SK-N-SH treated with all-trans-retinoic acid at 6 μM for 48 hours (cell line): ENCODE results near the gene DNAAF1.

Experiments used
- ATAC-seq: fragments of 200-7000 bp; cut with Tn5 transposase; 3 replicates; pipeline ENCODE4 v1.9.1; 2020; ENCODE audit warnings: mild to moderate bottlenecking, moderate library complexity
- BACH2 ChIP-seq: fragments of 250-450 bp; sonication (Bioruptor Pico); IDR thresholded peaks from 2 replicates; pipeline ENCODE4 v1.9.0; 2021; ENCODE audit warnings: mild to moderate bottlenecking, borderline replicate concordance
- CREB5 ChIP-seq: fragments of 250-450 bp; sonication (Bioruptor Pico); IDR thresholded peaks from 2 replicates; pipeline ENCODE4 v1.5.1; 2020; ENCODE audit warnings: low read depth, mild to moderate bottlenecking, moderate library complexity
- CSDC2 ChIP-seq: fragments of 250-450 bp; sonication (Bioruptor Pico); IDR thresholded peaks from 2 replicates; pipeline ENCODE4 v1.5.0; 2020; ENCODE audit warnings: mild to moderate bottlenecking, moderate library complexity
- CSRNP3 ChIP-seq: fragments of 250-450 bp; sonication (Bioruptor Pico); IDR thresholded peaks from 2 replicates; pipeline ENCODE4 v1.5.1; 2021; ENCODE audit warnings: mild to moderate bottlenecking, moderate library complexity
- ESRRG ChIP-seq: fragments of 250-450 bp; sonication (Bioruptor Pico); IDR thresholded peaks from 2 replicates; pipeline ENCODE4 v1.6.1; 2021; ENCODE audit warnings: mild to moderate bottlenecking
- GLIS3 ChIP-seq: fragments of 250-450 bp; sonication (Bioruptor Pico); IDR thresholded peaks from 2 replicates; pipeline ENCODE4 v1.5.0; 2020; ENCODE audit warnings: mild to moderate bottlenecking, moderate library complexity
- ISL1 ChIP-seq: fragments of 250-450 bp; sonication (Bioruptor Pico); IDR thresholded peaks from 2 replicates; pipeline ENCODE4 v2.1.2; 2022; ENCODE audit warnings: mild to moderate bottlenecking, moderate library complexity
- OSR1 ChIP-seq: fragments of 250-450 bp; sonication (Bioruptor Pico); IDR thresholded peaks from 2 replicates; pipeline ENCODE4 v1.8.0; 2022; ENCODE audit warnings: moderate library complexity, mild to moderate bottlenecking, inconsistent platforms
- PATZ1 ChIP-seq: fragments of 250-450 bp; sonication (Bioruptor Pico); IDR thresholded peaks from 2 replicates; pipeline ENCODE4 v1.8.0; 2020; ENCODE audit warnings: mild to moderate bottlenecking, moderate library complexity, borderline replicate concordance
- POU6F1 ChIP-seq: fragments of 250-450 bp; sonication (Bioruptor Pico); IDR thresholded peaks from 2 replicates; pipeline ENCODE4 v1.8.0; 2021; ENCODE audit warnings: low read depth, mild to moderate bottlenecking, moderate library complexity, borderline replicate concordance
- PPARA ChIP-seq: fragments of 250-450 bp; sonication (Bioruptor Pico); IDR thresholded peaks from 2 replicates; pipeline ENCODE4 v1.5.0; 2020; ENCODE audit warnings: mild to moderate bottlenecking, borderline replicate concordance
- RARB ChIP-seq: fragments of 250-450 bp; sonication (Bioruptor Pico); IDR thresholded peaks from 2 replicates; pipeline ENCODE4 v1.8.0; 2021; ENCODE audit warnings: mild to moderate bottlenecking, moderate library complexity
- SNAI2 ChIP-seq: fragments of 250-450 bp; sonication (Bioruptor Pico); IDR thresholded peaks from 2 replicates; pipeline ENCODE4 v1.5.0; 2020; ENCODE audit warnings: mild to moderate bottlenecking, moderate library complexity
- TCF4 ChIP-seq: fragments of 250-450 bp; sonication (Bioruptor Pico); IDR thresholded peaks from 2 replicates; pipeline ENCODE4 v1.8.0; 2021; ENCODE audit warnings: mild to moderate bottlenecking, moderate library complexity, borderline replicate concordance
- TOX ChIP-seq: fragments of 250-450 bp; sonication (Bioruptor Pico); IDR thresholded peaks from 2 replicates; pipeline ENCODE4 v1.8.0; 2021; ENCODE audit warnings: mild to moderate bottlenecking, moderate library complexity, borderline replicate concordance
- TSHZ2 ChIP-seq: fragments of 250-450 bp; sonication (Bioruptor Pico); IDR thresholded peaks from 2 replicates; pipeline ENCODE4 v1.5.0; 2020; ENCODE audit warnings: mild to moderate bottlenecking, moderate library complexity
- ZC3H10 ChIP-seq: fragments of 250-450 bp; sonication (Bioruptor Pico); IDR thresholded peaks from 2 replicates; pipeline ENCODE4 v1.5.1; 2021; ENCODE audit warnings: mild to moderate bottlenecking, moderate library complexity
- ZFP3 ChIP-seq: fragments of 250-450 bp; sonication (Bioruptor Pico); IDR thresholded peaks from 2 replicates; pipeline ENCODE4 v1.5.0; 2020; ENCODE audit warnings: mild to moderate bottlenecking, moderate library complexity
- ZFP30 ChIP-seq: fragments of 450-650 bp; formaldehyde crosslinking; IDR thresholded peaks from 2 replicates; pipeline ENCODE4 v1.5.0; 2022; ENCODE audit warnings: mild to moderate bottlenecking, moderate library complexity
- ZNF565 ChIP-seq: fragments of 450-650 bp; formaldehyde crosslinking; conservative IDR thresholded peaks from 2 replicates; pipeline ENCODE4 v1.5.0; 2020; ENCODE audit warnings: low read depth, mild to moderate bottlenecking, moderate library complexity
- ZNF8 ChIP-seq: fragments of 450-650 bp; formaldehyde crosslinking; IDR thresholded peaks from 2 replicates; pipeline ENCODE4 v1.5.0; 2020; ENCODE audit warnings: mild to moderate bottlenecking, moderate library complexity

Gene DNAAF1

GRCh38 chr16:84155226-84155625 lies 10.1 kb downstream of the DNAAF1 start:
- no peak for ATAC-seq
- TF ChIP-seq PATZ1 (CRISPR knock-in tag) = no peak

- TF ChIP-seq BACH2 (CRISPR knock-in tag) = no peak
- TF ChIP-seq ZNF8 (CRISPR knock-in tag) = no peak
- TF ChIP-seq POU6F1 (CRISPR knock-in tag) = no peak
- TF ChIP-seq TCF4 = no peak
- TF ChIP-seq CSRNP3 (CRISPR knock-in tag) = no peak
- no peak for TF ChIP-seq OSR1
- TF ChIP-seq TSHZ2 (CRISPR knock-in tag) = no peak
- TF ChIP-seq CSDC2 (CRISPR knock-in tag) = no peak
- no peak for TF ChIP-seq ZFP30 (CRISPR knock-in tag)
- no peak for TF ChIP-seq ZC3H10
- TF ChIP-seq CREB5 = no peak
- no peak for TF ChIP-seq ESRRG (CRISPR knock-in tag)
- TF ChIP-seq RARB (CRISPR knock-in tag) = no peak
- no peak for ATAC-seq
These were observed 10.7 kb downstream of the DNAAF1 start for GRCh38 chr16:84155771-84156170.

GRCh38 chr16:84156342-84156784 lies 11.3 kb downstream of the DNAAF1 start:
- TF ChIP-seq CREB5 = no peak
- TF ChIP-seq POU6F1 (CRISPR knock-in tag) = no peak
- TF ChIP-seq ZFP3 = no peak
- no peak for TF ChIP-seq ZNF8 (CRISPR knock-in tag)
- TF ChIP-seq ZC3H10 = no peak
- no peak for TF ChIP-seq PPARA (CRISPR knock-in tag)
- TF ChIP-seq GLIS3 (CRISPR knock-in tag) = no peak
- no peak for TF ChIP-seq RARB (CRISPR knock-in tag)
- TF ChIP-seq ISL1 (CRISPR knock-in tag) = no peak
- no peak for TF ChIP-seq SNAI2
- TF ChIP-seq BACH2 (CRISPR knock-in tag) = no peak
- TF ChIP-seq ESRRG (CRISPR knock-in tag) = no peak
- no peak for TF ChIP-seq ZNF565 (CRISPR knock-in tag)
- TF ChIP-seq TCF4 = no peak
- TF ChIP-seq TOX (CRISPR knock-in tag) = no peak
- no peak for TF ChIP-seq CSRNP3 (CRISPR knock-in tag)
- no peak for TF ChIP-seq TSHZ2 (CRISPR knock-in tag)
- ATAC-seq = no peak
